GM19463 (cell line): Measurements from ENCODE around the gene ANKMY1.

ENCODE experiments used
- ATAC-seq: cut with Tn5 transposase; IDR thresholded peaks from one replicate; pipeline ENCODE4 v1.9.1; 2021; ENCODE audit warnings: mild to moderate bottlenecking, moderate library complexity; ENCODE audit not compliant: unreplicated experiment

ANKMY1 gene

DNA sequence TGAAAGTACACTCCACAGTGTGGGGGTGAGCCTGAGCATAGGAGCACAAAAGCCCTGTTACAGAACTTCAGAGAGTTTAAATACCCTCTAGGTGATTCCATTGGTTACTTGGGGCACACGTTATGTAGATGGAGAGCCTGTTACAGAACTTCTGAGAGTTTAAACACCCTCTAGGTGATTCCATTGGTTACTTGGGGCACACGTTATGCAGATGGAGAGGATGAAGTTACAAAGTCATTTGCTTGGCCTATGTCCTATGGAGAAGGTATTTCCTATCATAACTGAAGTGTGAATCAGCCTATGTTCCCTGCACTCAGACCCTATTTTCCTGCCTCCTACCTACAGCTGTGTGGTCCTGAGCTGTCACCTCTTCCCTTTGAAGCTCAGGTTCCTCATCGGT is 25.0 kb upstream of the ANKMY1 start:
- no peak for ATAC-seq

DNA sequence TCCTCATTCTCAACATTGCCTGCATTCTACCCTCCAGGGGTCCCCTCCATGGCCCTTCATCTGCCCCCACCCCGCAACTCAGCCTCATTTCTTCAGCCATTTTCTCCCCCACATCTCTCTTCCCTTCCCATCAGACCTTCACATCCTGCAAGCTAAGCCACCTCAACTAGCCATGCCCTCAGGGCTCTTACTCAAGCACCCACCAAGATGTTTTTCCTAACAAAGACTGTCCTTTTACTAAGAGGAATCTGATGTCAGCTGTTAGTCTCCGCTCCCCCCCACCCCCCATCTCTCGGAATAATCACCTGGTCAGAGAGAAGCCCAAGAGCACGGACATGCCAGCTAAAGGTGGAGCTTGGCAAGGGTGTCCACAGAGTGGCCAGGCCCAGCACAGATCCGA is 24.0 kb upstream of the ANKMY1 start:
- no peak for ATAC-seq

- ATAC-seq, result peak; percentile 40
Measured at GRCh38 chr2:240579771-240580614, 22.2 kb upstream of the ANKMY1 start.

DNA sequence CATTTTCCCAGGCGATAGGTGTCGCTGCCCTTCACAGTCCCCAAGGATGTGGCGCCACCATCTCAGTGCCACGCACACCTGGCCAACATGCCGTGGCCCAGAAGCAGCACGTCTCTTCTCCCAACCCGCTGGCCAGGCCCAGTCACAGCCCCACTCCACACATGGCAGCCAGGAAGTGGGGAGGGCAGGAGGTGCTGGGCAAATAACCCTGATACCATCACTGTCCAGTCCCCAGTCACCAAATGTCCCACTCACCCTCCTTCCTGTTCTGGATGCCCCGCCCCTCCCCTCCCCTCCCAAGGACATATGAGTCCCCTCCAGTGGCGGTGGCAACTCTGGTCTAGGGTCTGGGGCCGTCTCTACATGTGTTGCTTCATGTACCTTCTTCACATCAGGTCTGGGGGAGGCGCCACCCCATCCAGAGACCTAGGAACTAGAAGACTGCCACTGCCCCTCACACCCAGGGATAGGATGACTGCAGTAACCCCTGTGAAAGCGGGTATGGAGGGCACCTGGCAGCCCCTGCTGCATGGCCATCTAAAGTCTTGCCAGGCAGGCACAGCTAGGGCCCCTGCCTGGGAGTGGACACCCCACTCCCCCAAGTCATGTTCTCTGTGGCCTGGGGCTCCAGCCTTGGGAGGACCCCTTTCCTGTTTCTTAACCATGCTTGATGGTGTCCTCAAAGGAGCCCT is 21.4 kb upstream of the ANKMY1 start:
- ATAC-seq, result no peak

- no peak for ATAC-seq
Measured at GRCh38 chr2:240578488-240578887, 20.7 kb upstream of the ANKMY1 start.

- no peak for ATAC-seq
Measured at GRCh38 chr2:240578110-240578450, 20.3 kb upstream of the ANKMY1 start.

GRCh38 chr2:240577281-240578109 is 19.7 kb upstream of the ANKMY1 start:
- ATAC-seq, result no peak

- no peak for ATAC-seq
Measured at GRCh38 chr2:240576436-240577205, 18.8 kb upstream of the ANKMY1 start.

DNA sequence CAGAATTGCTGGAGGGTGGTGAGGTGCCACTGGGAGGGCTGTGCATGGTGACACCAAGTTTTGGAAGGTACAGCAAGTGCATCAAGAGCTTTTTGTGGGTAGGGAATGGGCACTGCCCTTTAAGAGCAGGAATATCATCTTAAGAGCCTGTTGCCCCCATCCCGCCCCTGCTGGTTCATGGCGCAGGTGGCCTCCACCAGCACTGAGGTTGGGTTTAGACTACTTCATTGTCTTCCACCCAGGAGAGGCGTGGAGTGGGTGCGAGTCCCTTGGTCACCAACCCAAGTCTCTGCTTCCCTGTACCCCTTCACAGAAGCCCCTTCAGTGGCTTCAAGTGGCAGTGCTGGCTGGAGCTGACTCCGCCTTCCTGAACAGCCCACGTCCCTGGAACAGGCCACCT is 18.2 kb upstream of the ANKMY1 start:
- no peak for ATAC-seq

DNA sequence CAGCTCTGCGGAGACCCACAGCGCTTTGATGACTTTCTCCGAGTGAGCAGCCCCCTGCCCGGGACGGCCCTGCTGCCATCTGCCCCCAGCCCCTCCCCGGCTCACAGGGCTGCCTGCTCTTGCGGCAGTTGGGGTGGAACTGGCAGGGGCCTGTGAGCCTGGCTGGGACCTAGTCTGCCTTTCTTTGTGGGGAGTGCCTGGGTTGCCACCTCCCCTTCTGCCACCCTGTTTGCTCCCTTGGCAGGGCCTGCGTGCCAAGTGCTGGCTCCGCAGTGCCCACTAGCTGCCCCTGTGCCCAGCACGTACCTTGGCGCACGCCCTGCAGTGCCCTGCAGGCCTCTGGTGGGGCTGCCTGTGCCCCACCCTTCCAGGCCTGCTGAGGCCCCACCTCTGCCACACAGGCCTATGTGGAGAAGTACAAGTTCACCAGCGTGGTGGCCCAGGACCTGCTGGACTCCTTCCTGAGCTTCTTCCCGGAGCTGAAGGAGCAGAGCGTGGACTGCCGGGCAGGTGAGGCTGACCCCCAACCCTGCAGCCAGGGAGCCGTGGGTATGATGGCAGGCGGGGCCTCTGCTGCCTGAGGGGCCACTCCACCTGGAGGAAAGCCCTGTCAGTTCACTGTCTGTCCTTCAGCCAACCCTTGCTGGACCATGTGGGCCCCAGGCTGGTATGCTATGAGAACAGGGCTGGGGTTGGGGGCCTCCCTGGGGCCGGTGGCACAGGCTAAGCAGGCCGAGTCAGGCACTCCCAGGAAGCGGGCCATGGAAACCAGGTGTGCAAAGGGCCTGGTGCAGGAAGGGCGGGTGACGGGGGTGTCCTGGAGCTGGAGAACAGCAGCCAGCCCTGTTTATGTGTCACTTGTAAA is 17.5 kb upstream of the ANKMY1 start:
- ATAC-seq, result no peak

DNA sequence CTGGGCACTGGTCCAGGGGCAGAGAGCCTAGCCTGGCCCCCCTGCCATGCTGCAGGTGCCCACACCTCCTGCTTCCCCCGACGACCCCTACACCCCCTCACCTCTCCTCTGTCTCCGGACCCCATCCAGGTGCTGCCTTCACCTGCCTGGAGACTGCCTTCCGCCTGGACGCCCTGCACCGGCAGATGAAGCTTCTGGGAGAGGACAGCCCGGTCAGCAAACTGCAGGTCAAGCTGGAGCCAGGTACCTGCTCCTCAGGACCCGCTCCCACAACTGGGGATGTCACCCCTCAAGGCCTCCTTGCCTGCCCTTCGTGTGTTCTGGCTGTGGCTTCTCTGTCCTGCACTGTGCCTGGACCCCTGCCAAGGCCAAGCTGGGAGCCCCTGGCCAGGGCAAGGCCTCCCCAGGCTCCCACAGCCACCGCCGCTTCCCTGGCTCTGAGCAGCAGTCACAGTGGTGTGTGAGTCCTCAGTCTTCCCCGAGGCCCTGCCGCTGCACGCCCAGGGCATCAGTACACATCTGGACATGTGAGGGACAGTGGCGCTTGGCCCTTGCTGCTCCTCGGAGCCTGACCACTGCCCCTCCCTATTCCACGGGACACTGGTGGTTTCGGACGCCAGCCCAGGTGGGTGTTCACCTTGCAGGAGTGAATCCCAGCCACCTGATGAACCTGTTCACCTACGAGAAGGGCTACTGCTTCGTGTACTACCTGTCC is 16.8 kb upstream of the ANKMY1 start:
- no peak for ATAC-seq

DNA sequence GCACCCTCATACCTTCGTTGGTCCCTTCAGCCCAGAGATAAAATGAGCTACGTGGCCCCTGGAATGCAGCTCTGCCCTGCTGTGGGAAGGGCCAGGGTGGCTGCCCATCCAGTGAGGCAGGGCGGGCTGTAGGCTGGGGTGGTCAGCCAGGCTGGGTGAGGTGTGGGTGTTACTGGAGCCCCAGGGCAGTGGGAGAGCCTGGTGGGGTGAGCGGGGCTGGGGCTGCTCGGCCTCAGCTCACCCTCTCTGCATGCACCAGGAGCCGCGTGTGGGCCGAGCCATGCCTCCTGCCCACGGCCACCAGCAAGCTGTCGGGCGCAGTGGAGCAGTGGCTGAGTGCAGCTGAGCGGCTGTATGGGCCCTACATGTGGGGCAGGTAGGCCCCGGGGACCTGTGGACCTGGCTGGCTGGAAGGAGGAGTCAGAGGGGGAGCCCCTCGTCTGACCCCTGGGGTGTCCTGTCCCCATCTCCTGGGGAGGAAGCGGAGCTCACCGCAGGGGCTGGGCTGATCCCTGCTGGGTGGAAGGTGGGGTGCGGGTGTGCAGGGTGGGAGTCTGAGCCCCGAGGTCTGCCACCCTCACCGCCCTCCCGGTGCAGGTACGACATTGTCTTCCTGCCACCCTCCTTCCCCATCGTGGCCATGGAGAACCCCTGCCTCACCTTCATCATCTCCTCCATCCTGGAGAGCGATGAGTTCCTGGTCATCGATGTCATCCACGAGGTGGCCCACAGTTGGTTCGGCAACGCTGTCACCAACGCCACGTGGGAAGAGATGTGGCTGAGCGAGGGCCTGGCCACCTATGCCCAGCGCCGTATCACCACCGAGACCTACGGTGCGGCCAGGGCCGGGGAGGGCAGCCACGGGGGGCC is 16.0 kb upstream of the ANKMY1 start:
- ATAC-seq, result no peak

GRCh38 chr2:240573071-240573515 is 15.3 kb upstream of the ANKMY1 start:
- no peak for ATAC-seq

DNA sequence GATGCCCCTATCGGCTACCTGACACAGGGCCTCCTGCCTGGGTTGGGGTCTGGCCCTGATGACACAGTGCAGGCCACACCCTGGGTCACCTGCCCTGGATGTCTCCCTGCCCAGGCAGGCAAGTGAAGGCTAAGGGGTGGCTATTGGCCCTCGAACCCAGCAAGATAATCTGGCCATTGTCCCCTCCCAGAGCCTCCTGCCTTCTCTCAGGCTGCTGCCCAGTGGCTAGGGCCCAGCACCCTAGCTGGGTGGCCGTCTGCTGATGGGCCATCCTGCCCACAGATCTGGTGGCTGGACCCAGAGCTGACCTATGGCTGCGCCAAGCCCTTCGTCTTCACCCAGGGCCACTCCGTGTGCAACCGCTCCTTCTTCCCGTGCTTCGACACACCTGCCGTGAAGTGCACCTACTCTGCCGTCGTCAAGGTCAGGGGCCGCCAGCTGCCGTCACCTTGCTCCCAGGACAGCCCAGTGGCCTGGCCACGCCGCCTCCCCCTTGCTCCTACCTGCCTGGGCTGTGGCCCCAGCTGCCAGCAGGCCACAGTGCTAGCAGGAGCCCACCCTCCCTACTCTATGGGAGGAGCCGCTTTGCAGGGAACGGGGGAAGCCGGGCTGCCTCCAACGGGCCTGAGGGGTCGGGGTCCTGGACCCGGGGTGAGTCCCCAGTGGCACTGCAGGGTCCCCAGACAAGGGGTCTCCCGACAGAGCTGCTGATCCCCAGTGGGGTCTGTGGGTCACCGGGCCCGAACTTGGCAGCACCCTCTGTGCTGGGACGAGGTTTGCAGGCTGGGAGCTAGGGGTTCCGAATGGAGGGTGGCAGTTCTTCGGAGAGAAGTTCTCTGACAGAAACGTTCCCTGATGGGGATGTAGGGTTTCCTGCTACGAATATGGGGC is 14.6 kb upstream of the ANKMY1 start:
- no peak for ATAC-seq

DNA sequence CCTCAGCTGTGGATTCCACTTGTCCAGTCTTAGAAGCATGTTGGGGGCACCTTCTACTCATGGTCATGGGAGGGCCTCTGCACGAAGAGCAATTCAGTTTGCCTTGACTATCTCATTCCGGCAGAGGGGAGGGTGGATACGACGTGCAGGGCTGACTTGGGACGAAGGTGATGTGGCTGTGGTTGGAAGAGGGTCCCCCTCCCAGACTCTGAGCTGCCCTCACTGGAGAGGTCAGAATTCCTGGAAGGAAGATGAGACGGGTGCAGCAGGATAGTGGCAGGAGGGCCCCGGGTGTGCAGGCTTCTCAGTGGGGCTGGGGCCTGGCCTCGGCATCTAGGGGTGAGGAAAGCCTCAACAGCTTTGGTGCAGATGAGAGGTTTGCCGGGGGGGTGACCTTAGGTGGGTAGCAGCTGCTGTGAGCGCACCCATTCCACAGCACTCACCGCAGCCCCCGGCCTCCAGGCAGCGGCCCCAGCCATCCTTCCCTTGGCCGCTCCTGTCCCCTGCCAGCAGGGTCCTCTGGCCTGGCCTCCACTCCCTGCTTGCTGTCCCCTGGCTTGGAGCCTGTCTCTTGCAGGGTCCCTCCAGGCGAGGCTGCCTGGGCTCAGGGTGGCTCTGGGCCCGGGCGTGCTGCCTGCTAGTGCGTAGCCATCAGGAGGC is 13.7 kb upstream of the ANKMY1 start:
- ATAC-seq, result no peak

- ATAC-seq, result no peak
Measured at GRCh38 chr2:240570531-240571313, 12.9 kb upstream of the ANKMY1 start.
